Activated CD4-positive, alpha-beta T cell treated with anti-CD3 and anti-CD28 coated beads for 48 hours (primary cell): ENCODE data around the gene UTF1.

Experiments
- DNase-seq: peaks from one replicate; pipeline ENCODE4 v3.0.0-alpha.2; 2020

UTF1 gene

GRCh38 chr10:133267293-133267692 is 37.3 kb downstream of the UTF1 start:
- no peak for DNase-seq

- DNase-seq: no peak
Measured at GRCh38 chr10:133267829-133268228, 37.8 kb downstream of the UTF1 start.

GRCh38 chr10:133268532-133268931 is 38.5 kb downstream of the UTF1 start:
- no peak for DNase-seq

DNA sequence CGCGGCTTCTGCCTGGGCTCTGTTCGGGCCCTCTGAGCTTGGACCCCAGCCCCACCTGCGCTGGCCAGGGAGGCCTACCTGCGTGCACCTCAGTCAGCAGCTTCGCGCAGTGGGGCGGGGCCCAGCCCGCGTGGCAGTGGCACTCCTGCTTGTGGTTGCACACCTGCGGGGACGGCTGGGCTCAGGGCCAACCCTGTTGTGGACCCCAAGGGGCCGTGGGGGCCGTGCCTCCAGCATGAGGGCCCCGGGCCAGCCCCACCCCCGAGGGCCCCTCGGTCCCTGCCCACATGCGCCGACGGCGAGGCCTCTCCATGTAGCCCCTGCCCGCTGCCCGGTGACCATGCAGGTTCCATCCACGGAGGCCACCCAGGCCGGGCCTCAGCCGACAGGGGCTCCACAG is 39.4 kb downstream of the UTF1 start:
- DNase-seq: no peak

- no peak for DNase-seq
Measured at GRCh38 chr10:133270204-133270603, 40.2 kb downstream of the UTF1 start.

DNA sequence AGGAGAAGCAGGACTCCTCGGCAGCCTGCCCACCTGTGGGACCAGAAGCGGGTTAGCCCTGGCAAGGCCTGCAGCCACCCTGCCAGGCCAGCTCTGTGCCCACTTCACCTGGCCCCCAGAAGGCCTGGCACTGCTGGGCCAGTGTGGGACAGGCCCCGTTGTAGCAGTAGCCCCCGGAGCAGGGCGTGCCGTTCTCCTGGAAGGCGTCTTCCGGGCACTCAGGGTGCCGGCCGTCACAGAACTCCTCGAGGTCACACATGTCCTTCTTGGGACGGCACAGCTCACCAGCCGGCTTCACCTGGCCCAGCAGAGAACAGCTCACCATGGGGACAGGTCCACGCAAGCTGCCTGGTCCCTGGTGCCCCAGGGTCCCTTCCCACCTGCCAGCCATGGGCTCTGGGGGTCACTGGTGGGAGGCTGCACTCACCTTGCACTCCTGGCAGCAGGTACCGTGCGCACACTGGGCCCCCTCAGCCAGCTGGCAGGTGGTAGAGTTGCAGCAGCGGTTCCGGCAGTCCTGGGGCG is 40.8 kb downstream of the UTF1 start:
- no peak for DNase-seq

DNA sequence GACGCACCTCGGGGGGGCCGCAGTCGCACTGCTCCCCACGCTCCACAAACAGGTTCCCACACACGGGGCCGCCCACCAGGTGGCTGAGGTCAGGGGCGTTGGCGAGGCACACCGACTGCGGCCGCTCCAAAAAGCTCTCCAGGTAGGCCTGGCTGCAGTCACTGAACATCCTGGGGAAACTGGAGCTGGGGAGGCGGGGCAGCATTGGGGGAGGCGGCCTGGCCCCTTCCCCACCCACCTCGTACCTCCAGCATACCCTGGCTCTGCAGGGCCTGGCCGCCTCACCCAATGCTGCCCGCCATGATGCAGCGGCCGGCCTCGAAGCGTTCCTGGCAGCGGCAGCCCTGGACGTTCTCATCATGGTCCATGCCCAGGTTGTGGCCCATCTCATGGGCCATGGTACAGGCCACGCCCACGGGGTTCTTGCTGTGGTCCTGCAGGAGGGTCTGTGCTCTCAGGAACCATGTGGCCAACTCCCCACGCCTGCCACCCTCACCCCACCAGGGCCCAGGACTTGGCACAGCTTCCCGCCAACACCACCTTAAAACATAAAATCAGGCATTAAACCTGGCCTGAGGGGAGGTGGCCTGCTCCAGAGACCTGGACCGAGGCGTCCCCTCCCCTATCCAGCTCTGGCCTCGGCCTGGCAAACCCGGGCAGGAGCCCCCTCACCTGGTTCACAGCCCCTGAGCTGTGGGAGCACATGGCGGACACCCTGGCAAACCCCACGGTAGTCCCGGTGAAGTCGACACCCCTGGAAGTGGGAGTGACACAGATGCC is 41.7 kb downstream of the UTF1 start:
- DNase-seq: no peak

- DNase-seq: no peak
Measured at GRCh38 chr10:133272301-133272963, 42.4 kb downstream of the UTF1 start.

GRCh38 chr10:133272964-133273420 is 43.0 kb downstream of the UTF1 start:
- DNase-seq: no peak

DNA sequence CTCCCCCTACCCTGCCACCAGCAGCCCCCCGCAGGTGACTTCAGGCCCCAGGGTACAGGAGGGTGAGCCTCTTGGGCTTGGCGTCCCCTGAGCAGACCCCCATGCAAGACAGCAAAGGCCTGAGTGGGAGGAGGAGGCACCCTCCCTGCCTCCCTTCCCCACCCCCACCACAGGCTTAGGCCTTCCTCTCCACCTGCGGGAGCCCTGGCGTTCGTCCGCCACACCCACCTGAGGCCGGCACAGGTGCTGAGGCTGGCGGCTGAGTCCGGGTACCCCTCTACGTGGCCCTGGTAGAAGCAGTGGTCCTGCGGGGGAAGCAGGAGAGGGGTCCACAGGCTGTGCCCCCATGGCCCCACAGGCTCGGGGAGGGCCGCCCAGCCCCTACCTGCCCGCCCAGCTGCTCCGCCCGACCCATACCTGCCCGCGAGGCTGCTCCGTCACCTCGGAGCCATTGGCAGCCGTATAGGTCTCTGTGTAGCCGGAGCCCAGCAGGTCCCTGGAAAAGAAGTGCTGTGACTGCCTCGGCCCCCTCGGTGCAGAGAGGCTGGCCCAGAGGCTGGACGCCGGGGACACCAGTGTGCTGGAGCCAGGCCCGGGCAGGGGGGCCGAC is 43.6 kb downstream of the UTF1 start:
- DNase-seq: no peak

- DNase-seq: peak; percentile 87
Measured at GRCh38 chr10:133274751-133275683, 45.0 kb downstream of the UTF1 start.

- DNase-seq: peak; percentile 74
Measured at GRCh38 chr10:133275684-133276092, 45.7 kb downstream of the UTF1 start.

- DNase-seq: no peak
Measured at GRCh38 chr10:133276100-133276434, 46.0 kb downstream of the UTF1 start.

DNA sequence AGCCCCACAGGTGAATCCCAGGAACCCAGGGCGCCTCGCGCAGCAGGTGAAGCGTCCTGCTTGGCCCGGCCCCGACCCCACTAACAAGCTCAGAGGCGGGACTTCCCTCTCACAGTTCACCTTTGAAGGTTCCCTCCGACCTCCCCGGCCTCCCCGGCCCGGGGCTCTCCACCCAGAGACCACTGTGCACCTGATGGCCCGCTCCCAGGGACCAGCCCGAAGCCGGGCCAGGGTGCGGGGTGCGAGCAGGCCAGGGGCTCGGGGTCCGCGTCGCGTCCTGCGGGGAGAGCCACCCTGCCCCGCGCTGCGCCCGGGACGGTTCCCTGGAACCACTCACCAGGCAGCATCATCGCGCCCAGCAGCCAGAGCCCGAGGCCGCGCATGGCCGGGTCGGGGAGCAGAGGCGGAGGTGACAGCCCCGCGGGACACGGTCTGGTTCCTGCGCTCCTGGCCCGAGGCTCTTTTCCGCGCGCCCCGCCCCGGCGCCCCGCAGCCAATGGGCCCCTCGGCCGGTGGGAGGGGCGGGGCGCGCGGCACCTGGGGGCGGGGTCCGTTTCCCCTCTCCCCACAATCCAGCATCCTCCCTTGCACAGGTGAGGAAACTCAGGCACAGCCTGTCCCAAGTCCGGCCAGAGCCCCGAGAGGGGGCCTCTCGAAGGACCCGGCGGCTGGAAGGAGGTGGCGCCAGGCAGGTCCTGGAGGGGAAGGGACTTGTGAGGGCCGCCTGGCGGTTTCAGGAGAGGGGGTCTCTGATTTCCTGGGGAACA is 46.6 kb downstream of the UTF1 start, which contains the start of gene ADAM8:
Gene ADAM8, minus strand, starts transcription at position 434 of the 767 bp plus-strand sequence. Its CDS starts 51 bp downstream, at position 383.
- peak; percentile 85 for DNase-seq

DNA sequence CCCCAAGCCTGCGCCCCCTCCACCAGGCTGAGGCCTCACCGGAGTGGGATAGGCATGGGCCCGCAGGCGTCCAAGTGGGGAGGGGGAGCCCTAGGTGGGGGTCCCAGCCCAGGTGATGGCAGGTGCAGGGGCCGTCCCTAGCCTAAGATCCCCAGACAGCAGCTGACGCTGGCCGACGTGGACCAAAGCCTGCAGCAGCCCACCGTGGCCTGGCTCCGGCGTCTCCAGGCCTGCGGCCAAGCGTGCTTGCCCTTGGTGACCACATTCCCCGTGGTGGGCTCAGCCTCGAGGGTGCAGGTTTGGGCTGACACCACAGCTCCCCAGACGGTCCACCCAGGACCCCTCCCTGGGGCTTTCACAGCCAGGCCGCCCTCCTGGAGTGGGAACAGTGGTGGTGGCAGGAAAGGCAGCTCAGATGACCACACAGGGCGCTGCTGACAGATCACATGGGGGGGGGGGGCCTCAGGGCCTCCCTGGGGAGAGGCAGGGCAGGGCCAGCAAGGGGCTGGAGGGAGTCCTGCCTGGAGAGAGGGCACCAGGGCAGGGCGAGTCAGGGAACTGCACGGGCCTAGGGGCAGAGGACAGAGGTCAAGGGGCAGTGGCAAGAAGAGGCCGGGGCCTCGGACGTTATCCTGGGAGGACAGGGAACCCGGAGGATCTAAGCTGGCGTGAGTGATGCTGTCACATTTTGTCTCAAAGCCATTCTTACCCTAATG is 47.4 kb downstream of the UTF1 start:
- DNase-seq: no peak

DNA sequence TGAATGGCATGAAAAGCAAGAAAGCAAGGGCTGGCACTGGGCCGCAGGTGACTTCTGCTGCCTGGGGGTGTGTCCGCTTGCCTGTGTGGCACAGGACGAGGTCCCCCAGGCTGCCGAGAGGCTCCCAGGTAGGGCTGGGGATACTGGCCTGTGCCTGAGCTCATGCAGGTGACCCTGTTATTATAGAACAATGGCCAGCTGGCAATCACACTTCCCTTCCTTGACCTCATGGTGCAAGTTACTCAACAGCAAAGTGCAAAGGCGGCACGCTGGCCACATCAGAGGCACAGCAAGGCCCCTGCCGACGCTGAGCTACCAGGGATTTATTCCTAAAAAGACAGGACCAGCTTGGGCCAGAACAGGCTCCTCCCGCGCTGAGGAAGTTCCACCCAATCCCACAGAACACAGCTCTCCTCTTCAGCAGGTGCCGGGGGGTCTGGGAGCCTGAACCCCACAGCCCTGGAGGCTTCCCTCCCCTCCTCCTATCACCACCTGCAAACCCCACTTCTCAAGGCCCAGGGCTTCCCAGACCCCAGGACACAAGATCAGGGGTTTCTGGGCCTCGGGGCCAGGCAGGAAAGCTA is 48.1 kb downstream of the UTF1 start:
- DNase-seq: no peak

DNA sequence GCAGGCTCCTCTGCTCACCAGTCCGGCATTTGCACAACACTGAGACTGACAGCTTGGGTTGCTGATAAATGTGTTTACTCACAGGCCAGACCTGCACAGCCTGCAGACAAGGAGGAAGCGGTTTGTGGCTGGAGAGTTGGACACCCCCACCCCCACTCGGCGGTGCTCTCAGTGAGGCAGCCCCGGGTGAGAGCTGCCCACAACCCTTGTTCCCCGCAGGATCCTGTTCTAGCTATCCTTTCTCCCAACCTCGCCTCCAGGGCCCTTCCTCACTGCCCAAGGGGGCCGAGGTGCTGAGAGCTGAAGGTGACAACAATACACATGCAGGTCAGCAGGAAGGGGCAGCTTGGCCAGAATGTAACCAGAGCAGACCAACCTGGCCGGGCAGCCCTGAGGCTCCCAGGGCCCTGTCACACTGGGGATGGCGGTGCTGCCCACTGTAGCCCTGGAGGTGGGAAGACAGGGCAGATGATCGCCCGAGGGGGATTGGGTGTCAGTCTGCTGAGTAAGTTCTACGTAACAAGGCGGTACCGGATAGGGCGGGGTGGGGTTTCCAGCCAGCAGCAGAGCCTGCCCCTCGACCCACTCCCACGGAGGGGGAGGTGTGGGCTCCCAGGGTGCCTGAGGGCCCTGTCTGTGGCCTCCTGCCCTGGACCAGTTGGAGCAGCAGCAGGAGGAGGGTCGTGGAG is 48.7 kb downstream of the UTF1 start:
- peak; percentile 50 for DNase-seq

DNA sequence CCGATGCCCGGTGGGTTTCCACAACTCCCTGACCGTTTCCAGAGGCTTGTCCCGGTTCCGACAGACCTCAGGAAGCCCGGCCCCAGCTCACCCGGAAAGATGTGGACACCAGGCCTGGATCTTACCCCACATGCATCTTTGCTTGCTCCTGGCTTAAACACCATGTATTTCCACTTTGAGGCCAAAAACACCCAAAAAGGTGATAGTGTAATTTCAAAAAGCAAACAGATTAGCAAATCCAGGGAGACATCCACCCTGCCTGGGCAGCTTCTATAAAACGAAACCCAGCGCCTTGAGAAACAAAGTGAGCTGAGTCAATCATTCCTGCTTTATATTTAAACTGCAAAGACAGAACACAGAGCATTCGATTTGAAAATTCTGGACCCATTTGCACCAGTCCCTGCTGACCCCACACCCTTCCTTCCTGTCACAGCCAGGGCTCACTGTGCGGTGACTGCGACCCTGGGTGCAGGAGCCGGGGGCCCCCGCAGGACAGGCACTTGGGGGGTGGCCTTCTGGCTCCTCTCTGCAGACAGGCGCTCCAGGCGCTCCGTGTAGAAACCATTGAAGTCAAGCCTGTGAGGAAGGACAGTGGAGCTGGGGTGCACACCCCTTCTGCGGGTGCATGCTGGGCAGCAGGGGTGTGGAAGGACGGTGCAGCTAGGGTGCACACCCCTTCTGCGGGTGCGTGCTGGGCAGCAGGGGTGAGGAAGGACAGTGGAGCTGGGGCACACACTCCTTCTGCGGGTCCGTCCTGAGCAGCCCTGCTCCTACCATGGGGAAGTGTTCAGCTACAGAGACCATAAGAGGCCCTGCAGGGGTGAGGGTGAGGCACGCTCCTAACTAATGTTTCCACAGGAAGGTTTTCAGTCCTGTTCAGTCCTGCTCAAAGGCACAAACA is 49.6 kb downstream of the UTF1 start:
- no peak for DNase-seq
